Pancreas (tissue), 10 donors: ENCODE results near the gene YY1. TPM values are rescaled to one million over a fixed set of nuclear protein-coding genes. Genes with fewer than 3 reads are reported as not detected.
A peak's percentile ranks its signal among the peaks of the same experiment; 100 is the strongest.

ENCODE experiments used
- ATAC-seq, 4 donors: fragments of 200-7000 bp; cut with Tn5 transposase; one replicate each; pipeline versions ENCODE4 v1.8.0 to v1.9.1; 2020; ENCODE audit warnings: mild to moderate bottlenecking in 4 of 4, moderate library complexity in 4 of 4
- DNase-seq, 6 donors: peaks; one replicate each; pipeline ENCODE4 v3.0.0-alpha.2; 2020
- FAIRE-seq: peaks from 2 replicates; lab custom pipeline; 2012; peaks lifted over from hg19 to GRCh38; lab: Jason Lieb, UNC
- H3K27ac ChIP-seq, 4 donors: fragments of 200-600 bp; sonication (generic); 1 replicate in 3 of 4; 2 replicates in 1 of 4; pipeline versions ENCODE4 v1.5.0 to v1.8.0; 2020
- H3K27me3 ChIP-seq, 4 donors: fragments of 200-600 bp; one replicate each; pipeline ENCODE4 v1.8.0; 2021
- H3K36me3 ChIP-seq, 3 donors: fragments of 200-600 bp; sonication (generic) in 1 of 3; one replicate each; pipeline versions ENCODE4 v1.5.0 to v1.8.0; 2020 to 2021
- H3K4me1 ChIP-seq, 3 donors: fragments of 200-600 bp; one replicate each; pipeline ENCODE4 v1.8.0; 2021
- H3K4me3 ChIP-seq, 4 donors: fragments of 200-600 bp; sonication (generic) in 2 of 4; one replicate each; pipeline versions ENCODE4 v1.5.0 to v1.8.0; 2020 to 2021
- H3K9me3 ChIP-seq, 4 donors: fragments of 200-600 bp; one replicate each; pipeline ENCODE4 v1.8.0; 2021
- WGBS, 2 donors: extraction: QIAGEN DNeasy Blood & Tissue Kit; methylation state at CpG; one replicate each; pipeline ENCODE4 v1.1.7; 2013; 5-methylcytosine and 5-hydroxymethylcytosine counted together
- intact Hi-C, 3 donors: fragments of 100-400 bp; cut with DNase I; formaldehyde crosslinking; loops; one replicate each; pipeline versions ENCODE4 v1.11.1 to v1.14.2; 2022
- polyA plus RNA-seq, 2 donors: library from polyadenylated mRNA; stranded (reverse); fragments of 200-250 nt; gene quantifications; one replicate each; pipeline ENCODE4 v1.2.3, GENCODE V29; 2013
- total RNA-seq, 6 donors: library from RNA; stranded (reverse); fragmentation: NEBNext Ultra II Directional in 4 of 6; extraction: Animal tissue kit (Norgen Biotek cat#: 25700) in 4 of 6; gene quantifications; one replicate each; pipeline versions ENCODE4 v1.2.1 to v1.2.4, GENCODE V29; 2021 to 2023
- TF ChIP-seq, protein P1 (sequence below), 4 donors: fragments of 200-600 bp; sonication (generic) in 3 of 4; IDR thresholded peaks; one replicate each; pipeline versions ENCODE4 v1.5.0 to v1.8.0; 2021; ENCODE audit warnings: antibody characterized with exemption in 4 of 4
- donor health status: healthy with polysubstance abuse.
- donor health status: DM: no; HTN: no; CAD: no; lungs with moderate emphysema.
- donor health status: DM: no; HTN: no; CAD: no.
- donor health status: control.
- donor health status: control.
- donor health status: Bipolar disorder and iron deficiency.
- donor health status: DM: yes; HTN: yes; CAD: no.
- donor health status: DM: no; HTN: no; CAD: no.
- donor health status: DM: no; HTN: no; CAD: no.
- donor health status: DM: yes; HTN: yes; CAD: no.

YY1 gene
- total and polyA plus RNA-seq, 8 donors, result 10.5 to 38.7 (median 24.1) TPM

DNA sequence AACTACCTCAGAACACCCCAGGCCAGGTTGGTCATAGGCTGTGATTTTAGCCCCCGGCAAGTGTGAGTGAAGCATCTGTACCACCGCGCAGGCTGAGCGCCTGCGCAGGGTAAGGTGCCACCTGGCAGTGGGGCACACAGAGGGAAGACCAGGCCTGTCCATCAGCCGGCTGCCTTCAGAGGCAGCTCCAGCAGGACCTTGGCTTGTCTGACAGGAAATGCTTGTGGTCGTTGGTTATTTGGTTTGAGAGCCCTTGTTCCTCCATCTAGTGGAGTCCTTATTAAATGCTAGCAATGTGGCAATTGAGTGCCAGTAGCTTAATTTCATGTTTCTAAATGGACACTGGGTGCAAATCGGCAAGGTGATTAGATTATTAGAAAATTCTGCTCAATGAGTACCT is 39.8 kb downstream of the YY1 start:
- FAIRE-seq (no peak), ATAC-seq (peak in 1 of 4 donors; percentile 59), DNase-seq (no peak)
- intact Hi-C loops, result no loop called here
- Histone ChIP-seq H3K27me3 (no peaks in the 10 kb centered on the region), H3K27ac (no peak overlapping the region), H3K4me3 (no peak overlapping the region), H3K4me1 (no peaks in the 10 kb centered on the region), H3K36me3 (peaks cover 0 to 13% (median 0%) of the 10 kb centered on the region in 3 donors), H3K9me3 (no peaks in the 10 kb centered on the region)
- WGBS, 2 donors, result 64 to 67% methylated on average over 8 of the region's 8 CpGs
- TF ChIP-seq, protein P1, sequence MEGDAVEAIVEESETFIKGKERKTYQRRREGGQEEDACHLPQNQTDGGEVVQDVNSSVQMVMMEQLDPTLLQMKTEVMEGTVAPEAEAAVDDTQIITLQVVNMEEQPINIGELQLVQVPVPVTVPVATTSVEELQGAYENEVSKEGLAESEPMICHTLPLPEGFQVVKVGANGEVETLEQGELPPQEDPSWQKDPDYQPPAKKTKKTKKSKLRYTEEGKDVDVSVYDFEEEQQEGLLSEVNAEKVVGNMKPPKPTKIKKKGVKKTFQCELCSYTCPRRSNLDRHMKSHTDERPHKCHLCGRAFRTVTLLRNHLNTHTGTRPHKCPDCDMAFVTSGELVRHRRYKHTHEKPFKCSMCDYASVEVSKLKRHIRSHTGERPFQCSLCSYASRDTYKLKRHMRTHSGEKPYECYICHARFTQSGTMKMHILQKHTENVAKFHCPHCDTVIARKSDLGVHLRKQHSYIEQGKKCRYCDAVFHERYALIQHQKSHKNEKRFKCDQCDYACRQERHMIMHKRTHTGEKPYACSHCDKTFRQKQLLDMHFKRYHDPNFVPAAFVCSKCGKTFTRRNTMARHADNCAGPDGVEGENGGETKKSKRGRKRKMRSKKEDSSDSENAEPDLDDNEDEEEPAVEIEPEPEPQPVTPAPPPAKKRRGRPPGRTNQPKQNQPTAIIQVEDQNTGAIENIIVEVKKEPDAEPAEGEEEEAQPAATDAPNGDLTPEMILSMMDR (IDR thresholded peaks at IDR 0.05), result no peak

DNA sequence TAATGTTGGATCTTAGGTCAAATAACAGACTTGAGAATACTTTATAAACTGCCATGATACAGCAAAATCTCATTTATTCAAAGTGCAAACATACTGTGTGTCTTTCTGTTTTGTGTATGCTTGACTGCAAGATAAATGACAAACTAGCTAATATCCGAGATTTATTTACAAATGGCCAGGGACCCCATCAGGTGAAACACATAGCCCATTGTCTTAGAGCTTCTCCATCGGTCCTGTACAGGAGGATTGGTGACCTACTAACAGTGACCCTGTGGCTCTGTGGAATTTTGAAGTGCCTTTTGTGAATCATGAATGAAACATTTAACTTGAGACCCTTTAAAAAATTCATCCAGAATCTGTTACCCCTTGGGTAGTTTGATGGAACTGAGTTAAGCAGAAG is 40.2 kb downstream of the YY1 start:
- WGBS, 2 donors, result 53 to 56% methylated on average over 2 of the region's 2 CpGs
- no peaks in the 10 kb centered on the region for H3K4me1 ChIP-seq
- DNase-seq (no peak), ATAC-seq (no peak), FAIRE-seq (no peak)
- intact Hi-C loops, result no loop called here
- TF ChIP-seq, protein P1 (IDR thresholded peaks at IDR 0.05), result no peak
- H3K4me3 ChIP-seq, result no peak overlapping the region
- H3K36me3 ChIP-seq, result peaks cover 0 to 13% (median 0%) of the 10 kb centered on the region in 3 donors
- H3K27me3 ChIP-seq, result no peaks in the 10 kb centered on the region
- no peaks in the 10 kb centered on the region for H3K9me3 ChIP-seq
- H3K27ac ChIP-seq, result no peak overlapping the region

DNA sequence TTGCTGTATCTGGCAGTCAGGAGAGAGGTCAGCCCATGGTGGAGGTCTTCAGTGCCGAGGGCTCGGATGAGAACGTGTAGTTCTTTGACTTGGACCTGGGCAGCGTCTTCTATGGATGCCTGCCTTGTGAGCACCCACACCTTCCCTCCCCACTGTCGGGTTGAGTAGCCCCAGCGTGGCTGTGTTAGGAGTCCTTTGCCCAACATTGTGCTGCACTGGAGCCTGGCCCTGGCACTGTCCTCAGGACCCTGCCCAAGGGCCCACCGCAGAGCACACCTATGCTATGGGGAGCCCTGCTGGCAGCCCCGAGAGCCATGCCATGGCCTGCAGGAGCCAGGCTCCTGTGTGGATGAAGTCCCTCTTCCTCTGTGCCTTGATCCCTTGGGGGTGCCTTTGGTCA is 40.6 kb downstream of the YY1 start:
- no peak overlapping the region for H3K27ac ChIP-seq
- ATAC-seq (no peak), FAIRE-seq (no peak), DNase-seq (peak in 1 of 6 donors; percentile 34)
- TF ChIP-seq, protein P1 (IDR thresholded peaks at IDR 0.05), result no peak
- H3K27me3 ChIP-seq, result no peaks in the 10 kb centered on the region
- no peaks in the 10 kb centered on the region for H3K4me1 ChIP-seq
- 88 to 91% methylated on average over 8 of the region's 8 CpGs for WGBS, 2 donors
- intact Hi-C loops, result no loop called here
- H3K9me3 ChIP-seq, result no peaks in the 10 kb centered on the region
- no peak overlapping the region for H3K4me3 ChIP-seq
- peaks cover 0 to 13% (median 0%) of the 10 kb centered on the region in 3 donors for H3K36me3 ChIP-seq

DNA sequence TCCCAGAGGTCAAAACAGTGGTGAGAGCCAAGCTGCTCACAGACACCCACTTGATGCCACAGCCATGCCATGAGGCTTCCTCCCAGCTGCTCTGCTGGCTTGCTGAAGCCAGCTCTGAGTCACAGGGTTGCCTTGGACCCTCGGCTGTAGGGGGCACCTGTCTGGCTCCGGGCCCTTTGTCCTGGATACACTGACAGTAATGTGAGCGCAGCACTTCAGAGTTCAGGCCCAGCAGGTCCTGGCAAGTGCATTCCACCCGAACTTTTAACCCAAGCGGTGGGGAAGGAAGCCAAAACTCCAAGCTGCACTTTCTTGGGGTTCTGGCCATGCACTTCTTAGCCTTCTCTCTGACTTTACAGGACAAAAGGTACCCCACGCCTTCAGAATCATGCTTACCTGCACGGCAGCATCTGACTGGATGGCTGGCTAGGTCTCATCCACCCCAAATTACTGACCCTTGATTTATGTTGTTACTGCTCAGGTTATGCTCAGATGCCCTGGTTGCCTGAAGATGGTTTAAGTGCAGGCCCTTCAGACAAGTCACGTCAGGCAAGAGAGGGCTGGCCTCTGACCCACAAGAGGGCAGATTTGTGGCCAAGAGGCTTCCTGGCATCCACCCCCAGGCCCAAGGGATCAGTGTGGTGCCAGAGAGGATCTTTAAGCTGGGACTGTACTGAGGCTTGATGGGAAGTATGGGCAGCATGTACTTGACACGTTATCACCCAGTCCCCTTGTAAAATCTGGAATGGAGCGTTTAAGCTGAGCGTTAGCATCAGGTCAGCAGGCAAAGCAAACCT is 42.5 kb downstream of the YY1 start:
- FAIRE-seq (no peak), DNase-seq (peak in 1 of 6 donors; percentile 17), ATAC-seq (no peak)
- no peaks in the 10 kb centered on the region for H3K4me1 ChIP-seq
- no peaks in the 10 kb centered on the region for H3K27me3 ChIP-seq
- TF ChIP-seq, protein P1 (IDR thresholded peaks at IDR 0.05), result no peak
- H3K9me3 ChIP-seq, result no peaks in the 10 kb centered on the region
- intact Hi-C loops, result loop anchor here in 1 of 3 donors (10.0 kb wide), 1 partner anchor 93 kb away; the partner anchor contains the start of gene WDR25
- 78 to 81% methylated on average over 11 of the region's 11 CpGs for WGBS, 2 donors
- H3K36me3 ChIP-seq, result peaks cover 0 to 13% (median 0%) of the 10 kb centered on the region in 3 donors
- no peak overlapping the region for H3K27ac ChIP-seq
- no peak overlapping the region for H3K4me3 ChIP-seq

DNA sequence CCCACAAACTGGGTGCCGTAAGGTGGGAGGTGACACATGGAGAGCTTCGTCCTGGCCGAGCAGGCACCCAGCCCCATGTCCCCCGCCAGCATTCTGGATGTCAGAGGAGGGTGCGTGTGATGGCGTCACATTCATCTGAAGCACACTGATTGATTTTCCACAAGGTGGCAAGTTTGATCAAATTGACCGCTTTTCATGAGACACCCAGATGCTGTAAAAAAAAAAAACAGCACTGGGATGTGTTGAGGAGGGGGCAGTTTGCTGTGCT is 43.1 kb downstream of the YY1 start:
- intact Hi-C loops, result loop anchor here in 1 of 3 donors (10.0 kb wide), 1 partner anchor 93 kb away; the partner anchor contains the start of gene WDR25

More for the DNA sequence above, 43.1 kb downstream of the YY1 start:
- peaks cover 0 to 13% (median 0%) of the 10 kb centered on the region in 3 donors for H3K36me3 ChIP-seq
- FAIRE-seq, result no peak
- no peak for ATAC-seq
- WGBS, 2 donors, result 96 to 97% methylated on average over 7 of the region's 7 CpGs
- TF ChIP-seq, protein P1 (IDR thresholded peaks at IDR 0.05), result no peak
- no peak overlapping the region for H3K4me3 ChIP-seq
- H3K4me1 ChIP-seq, result no peaks in the 10 kb centered on the region
- no peaks in the 10 kb centered on the region for H3K9me3 ChIP-seq
- H3K27ac ChIP-seq, result no peak overlapping the region
- H3K27me3 ChIP-seq, result no peaks in the 10 kb centered on the region
- DNase-seq, result peak in 1 of 6 donors; percentile 24
